ENCODE data around the gene RPGR.

Gene RPGR

DNA sequence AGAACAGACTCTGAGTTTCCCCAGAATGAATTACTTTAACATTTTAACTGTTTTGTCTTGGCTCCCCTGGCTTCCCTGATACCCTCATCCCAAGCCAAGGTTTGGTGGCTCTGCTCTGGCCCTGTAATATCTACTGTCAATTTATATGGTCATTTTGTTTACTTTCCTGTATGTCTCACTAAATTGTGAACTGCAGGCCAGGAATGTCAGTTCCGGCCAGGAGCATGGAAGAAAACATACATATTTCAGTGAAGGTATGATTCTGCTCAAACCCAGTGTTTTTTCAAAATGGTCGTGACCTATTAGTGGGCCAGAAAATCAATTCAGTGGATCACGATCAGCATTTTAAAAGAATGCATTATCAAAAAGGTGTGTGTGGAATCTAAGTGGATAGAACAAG is 1.2 kb downstream of the RPGR start:
- no peak for DNase-seq

DNA sequence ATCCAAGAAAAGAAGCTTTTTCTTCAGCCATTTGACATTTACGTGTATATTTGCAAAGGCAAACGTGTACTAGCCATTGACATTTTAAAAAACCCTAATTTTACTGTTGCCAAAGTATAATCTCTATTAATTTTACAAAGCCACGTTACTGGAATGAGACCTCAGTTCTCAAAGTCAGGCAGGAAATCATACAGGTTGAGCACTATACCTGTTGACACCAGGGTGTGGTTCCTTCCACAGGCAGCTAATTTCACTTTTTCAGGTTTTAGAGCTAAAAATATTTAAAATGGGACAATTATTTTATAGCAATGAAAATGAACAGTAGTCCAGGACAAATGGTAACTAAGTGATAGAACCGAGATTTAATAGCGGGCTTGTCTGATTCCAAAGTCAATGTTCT is 6.5 kb downstream of the RPGR start:
- no peak for DNase-seq

DNA sequence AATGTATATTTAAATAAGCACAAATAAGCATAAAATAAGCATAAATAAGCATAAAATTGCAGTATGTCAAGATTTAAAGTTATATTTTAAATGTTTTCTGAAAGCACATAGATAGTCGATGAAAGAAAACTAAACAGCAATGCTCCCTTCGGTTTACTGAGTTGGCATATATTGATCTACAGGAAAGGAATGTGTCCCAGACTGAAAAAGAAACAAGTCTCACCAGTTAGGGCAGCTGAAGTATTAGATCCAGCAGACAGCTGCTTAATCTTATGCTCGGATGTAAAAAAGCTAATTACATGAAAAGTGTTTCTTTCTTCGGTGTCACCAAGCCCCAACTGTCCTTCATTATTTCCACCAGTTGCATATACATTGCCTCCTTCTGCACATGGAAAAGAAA is 8.7 kb downstream of the RPGR start:
- no peak for DNase-seq

DNA sequence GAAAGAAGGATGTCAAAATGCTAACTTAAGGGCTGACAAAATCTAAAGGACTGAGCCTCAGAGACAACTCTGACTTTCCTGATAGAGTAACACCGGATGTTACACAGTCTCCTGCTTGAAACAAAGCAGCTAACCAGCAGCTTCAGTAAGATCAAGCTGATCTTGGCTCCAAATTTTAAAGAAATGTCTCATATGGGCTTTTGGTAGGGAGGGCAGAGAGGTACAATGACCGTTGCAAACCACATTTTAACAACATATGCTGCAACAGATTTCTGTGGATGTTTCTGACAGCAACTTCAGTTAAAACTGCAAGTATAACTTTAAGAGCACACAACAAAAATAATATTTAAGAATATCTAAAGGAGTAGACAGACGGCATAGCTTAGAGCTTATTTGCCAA is 9.1 kb downstream of the RPGR start:
- DNase-seq: no peak

DNA sequence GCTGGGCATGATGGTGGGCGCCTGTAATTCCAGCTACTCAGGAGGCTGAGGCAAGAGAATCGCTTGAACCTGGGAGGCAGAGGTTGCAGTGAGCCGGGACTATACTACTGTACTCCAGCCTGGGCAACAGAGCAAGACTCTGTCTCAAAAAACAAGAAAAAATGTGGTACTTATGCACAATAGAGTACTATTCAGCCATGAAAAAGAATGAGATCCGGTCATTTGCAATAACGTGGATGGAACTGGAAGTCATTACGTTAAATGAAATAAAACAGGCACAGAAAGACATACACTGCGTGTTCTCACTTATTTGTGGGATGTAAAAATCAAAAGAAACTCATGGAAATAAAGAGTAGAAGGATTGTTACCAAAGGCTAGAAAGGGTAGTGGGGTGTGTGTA is 12.1 kb downstream of the RPGR start:
- DNase-seq: no peak

DNA sequence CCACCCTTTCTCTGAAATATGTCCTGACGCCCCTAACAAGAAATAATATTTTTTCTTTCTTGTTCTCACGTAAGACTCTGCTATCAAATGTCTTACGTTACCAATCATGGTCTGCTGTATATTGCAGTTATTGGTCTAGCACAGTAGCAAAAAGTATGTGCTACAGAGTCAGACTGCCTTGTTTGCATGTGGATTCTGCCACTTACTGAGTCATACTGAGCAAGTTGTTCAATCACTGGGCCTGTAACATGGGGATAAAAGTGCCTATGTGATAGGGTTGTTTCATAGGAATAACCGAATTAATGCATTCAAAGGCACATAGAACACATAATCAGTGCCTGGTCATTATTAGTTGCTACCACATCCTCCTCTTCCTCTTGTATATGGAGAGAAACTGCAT is 14.1 kb downstream of the RPGR start:
- DNase-seq: no peak

DNA sequence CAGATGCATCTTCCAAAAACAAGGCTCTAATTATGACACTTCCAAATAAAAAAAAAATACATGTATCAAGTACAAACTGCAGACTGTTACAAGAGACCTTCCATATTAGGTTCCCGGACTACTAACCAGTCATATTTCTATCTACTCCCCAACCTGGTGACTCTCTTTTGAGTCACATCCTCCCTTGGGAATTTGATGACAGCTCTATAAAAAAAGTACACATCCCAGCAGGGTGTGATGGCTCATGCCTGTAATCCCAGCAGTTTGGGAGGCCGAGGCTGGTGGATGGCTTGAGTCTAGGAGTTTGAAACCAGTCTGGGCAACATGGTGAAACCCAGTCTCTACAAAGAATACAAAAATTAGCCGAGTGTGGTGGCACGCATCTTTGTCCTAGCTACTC is 14.9 kb downstream of the RPGR start:
- no peak for DNase-seq

DNA sequence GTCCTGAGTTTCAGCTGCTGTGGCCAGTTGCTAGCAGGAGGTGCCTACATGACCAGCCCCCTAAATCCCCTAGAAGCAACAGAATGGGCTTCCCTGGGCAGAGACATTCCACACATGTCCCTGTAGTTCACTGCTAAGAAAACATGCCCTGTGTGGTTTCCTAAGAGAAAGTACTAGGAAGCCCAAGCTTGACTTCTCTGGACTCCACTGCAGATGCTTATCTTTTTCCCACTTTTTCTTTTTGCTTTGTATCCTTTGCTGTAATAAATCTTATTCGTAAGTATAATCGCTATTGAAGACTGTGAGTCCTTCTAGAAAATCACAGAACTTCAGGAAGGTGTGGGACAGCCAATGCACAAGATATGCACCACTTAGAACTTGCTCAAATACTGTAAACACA is 15.6 kb downstream of the RPGR start:
- no peak for DNase-seq

DNA sequence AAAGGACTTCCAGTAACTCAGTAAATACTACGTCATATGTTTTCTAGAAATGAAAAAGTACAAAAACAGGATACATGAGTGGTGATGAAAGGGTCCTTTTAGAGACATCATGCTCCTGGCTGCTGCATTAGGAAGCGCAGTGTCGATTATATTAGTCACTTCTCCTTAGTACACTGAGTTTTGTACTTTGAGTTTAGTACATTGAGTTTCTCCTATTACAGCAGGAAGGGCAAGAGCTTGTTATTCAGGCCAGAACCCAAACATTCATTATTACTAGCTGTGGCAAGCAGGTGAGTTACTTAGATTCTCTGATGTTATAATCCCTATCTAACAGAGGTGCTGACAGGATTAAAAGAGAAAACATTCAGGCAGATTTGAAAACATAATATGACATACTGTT is 21.3 kb downstream of the RPGR start:
- DNase-seq: no peak

DNA sequence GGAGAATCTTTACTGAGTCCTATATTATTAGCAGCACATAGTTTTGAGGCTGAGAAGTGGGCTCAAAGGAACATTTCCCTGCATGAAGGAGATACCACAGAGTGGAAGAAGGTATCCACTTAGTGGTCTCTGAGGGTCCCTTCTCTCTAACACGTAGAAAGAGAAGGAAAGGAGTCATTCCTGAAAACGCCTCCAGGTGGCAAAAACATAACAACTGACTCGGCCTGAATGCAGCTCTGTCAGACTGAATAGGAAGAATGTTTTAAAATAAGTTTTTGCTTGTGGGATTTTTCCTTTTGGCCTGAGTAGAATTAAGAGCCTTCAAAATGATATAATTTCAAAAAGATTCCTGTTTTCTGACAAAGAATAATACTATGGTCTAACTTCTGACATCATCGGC is 23.3 kb downstream of the RPGR start:
- no peak for DNase-seq

DNA sequence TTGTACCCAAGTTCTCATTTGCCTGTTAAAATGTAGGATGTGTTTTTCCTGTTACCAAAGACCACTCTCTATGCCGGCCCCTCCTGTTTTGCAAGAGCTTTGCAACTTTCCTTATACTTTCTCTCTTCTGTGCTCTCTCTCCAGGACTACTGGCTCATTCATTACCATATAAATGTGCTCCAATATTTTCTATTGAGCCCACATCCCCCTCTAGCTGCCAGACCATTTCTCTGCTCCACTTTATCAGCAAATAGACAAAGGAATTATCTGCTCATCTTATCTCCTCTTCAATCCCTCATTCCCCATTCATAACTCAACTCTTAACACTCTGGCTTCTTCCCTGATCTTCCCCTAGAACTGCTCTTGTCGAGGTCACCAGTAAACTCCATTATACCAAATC is 33.6 kb downstream of the RPGR start:
- no peak for DNase-seq

DNA sequence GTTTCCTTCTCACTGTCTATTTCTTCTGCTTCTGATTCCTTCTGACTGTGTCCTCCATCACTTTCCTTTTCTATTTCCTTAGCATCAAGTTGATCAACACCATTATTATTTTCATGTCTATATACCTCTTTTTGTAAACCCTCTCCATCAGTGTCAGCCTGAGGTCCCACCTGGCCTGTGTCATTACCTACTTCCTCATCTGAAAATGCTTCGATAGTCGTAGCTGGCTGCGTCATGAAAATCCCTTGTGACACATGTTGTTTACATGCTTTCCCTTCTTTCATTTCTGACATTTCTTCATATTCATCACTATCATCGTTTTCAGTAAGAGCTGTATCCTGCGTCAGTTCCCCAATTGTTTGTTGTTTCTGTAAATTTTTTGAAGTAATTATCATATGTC is 39.6 kb downstream of the RPGR start:
- no peak for DNase-seq

DNA sequence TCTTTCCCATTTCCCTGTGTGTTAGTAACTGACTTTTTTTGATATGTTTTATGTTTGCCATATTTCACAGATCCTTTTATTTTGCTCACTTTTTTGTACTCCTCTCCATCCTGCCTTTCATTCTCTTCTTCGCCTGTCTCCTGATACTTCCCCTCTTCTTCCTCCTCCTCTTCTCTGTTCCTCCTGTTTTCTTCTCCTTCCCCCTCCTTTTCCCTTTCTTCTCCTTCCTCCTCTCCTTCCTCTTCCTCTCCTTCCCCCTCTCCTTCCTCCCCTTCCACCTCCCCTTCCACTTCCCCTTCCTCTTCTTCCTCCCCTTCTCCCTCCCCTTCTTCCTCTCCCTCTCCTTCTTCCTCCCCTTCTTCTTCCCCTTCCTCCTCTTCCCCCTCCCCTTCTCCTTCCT is 41.7 kb downstream of the RPGR start:
- DNase-seq: no peak

DNA sequence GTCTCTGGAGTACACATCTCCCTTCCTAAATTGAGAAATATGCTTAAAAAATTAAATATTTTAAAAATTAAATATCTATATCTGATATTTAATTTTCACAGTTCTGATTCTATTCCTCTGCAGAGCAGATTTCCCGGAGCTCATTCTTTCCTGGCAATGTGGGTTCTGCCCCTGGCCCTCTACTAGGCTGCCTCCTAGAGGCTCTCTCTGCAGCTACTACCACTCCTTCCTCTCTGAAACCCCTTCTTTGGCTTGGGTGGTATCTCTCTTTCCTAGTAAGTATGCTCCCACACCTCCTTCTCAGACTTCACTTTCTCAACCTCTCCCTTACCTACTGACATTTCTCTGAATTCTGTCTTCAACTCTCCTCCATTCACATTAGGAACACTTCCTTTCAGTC is 45.3 kb downstream of the RPGR start:
- DNase-seq: no peak

DNA sequence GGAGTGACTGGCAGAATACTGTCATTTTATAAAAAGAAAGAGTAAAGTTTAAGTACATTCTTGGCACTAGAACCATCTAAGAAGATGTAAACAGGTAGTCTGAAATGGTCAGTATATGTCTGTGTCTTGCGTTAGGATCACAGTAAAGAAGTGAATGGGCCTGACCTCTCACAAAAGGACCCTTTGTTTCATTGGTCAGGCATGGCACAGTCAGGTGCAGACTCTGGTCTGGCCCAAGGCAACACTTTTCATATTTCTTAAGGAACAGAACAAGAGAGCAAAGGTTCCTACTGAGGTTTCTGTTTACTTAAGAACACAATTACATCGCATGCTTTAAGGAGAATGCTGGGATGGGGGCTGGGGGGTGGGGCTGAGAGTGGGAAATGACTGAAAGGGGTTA is 48.1 kb downstream of the RPGR start:
- DNase-seq: no peak

DNA sequence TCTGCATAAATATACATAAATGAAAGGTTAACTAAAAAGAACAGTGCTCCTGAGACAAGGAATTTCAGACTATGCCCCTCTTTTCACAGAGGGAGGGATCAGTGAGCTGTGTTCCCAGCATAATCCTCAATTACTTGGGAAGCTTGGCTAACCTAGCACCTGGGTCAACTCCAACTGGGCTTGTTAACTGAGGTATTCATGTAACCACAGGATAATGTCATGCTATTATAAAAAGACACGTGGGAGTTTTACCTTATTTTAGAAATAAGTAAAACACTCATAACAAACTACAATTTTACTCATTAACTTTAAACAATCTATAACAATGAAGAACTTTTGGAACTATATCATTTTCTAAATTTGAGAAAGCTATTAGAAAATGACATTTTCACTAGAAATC is 48.6 kb downstream of the RPGR start:
- DNase-seq: no peak

DNA sequence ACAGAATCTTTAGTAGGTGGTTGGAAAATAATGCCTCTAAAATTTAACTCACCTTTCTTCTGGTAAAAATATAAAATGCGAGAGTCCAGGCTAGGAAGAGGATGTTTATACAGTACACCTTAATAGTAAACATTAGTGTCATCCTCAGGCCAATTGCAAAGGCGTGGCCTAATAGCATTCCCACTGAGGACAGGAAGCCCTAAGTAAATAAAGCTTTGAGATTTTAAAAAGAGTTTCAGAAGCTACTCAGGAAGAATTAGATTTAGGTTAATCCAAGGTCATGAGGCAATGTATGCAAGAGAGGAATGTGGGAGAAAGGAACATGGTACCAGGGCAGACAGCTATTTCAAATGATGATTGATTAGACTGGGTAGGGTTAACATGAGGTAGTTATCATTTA is 49.5 kb downstream of the RPGR start:
- no peak for DNase-seq

DNA sequence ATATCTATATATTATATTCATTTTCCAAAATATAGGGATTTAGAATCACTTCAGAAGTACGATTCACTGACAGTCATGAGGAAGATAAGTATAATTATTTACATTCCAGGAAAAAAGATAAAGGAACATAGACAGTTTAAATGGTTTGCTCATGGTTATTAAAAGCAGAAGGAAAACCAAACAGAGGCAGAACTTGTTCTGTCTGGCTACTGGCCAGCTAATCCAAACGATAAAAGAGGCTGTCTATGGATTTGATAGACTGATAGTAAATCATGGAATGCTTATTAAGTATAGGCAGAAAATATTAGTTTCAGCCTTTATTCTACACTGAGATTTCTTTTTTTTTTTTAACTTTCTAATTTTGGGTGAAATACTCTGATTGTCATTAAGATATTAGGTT is 50.2 kb downstream of the RPGR start:
- no peak for DNase-seq

DNA sequence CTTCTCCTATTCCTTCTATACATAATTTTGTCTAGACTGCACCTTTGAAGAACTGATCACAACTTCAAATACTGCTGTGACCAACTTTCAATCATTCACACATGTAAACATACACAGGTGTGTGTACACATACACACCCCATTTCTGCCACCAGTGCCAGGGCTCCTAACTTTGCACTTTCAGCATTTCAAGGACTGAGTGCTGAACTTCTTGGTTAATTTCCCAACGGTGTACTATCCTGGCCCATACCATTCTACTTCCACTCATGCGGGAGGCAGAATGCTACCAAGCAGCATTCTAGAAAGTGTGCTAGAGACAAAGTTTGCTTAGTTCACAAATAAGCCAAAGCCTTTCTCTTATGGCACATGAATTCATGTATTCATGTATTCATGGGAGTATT is 51.2 kb downstream of the RPGR start:
- DNase-seq: no peak

DNA sequence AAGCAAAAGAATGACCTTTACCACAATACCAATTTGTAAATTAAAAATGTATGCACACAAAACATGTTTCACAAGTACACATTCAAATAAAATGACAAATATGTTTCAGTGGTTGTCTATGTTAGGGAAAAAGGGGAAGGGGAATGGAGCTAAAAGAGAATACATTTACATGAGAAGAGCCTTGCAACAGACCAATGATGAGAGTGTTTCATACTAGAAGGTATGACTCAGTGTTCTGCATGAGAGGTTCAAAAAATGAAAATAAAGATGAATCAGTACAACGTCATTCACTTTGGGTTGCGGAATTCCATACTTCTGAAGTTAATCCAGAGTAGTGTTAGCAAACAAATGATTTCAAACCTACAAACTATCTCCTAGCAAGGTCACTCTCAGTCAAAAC is 51.7 kb downstream of the RPGR start:
- DNase-seq: no peak

DNA sequence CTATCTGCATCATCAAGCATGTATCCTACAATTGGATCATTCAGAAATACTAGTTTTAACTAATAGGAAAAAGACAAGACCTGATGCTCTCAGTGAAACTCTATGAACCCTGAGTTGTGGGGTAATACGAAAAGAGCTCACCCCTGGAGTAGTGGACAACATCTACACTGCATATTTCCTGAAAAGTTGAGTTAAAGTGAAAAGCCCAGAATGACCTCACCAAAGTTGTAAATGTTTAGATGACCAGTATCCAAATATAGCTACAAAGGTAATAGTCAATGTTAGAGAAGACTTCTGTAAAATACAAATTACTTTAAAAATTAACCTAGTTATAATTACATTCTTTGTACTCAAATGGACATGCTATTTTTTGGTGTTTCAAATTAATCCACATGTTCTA is 53.9 kb downstream of the RPGR start:
- DNase-seq: no peak

DNA sequence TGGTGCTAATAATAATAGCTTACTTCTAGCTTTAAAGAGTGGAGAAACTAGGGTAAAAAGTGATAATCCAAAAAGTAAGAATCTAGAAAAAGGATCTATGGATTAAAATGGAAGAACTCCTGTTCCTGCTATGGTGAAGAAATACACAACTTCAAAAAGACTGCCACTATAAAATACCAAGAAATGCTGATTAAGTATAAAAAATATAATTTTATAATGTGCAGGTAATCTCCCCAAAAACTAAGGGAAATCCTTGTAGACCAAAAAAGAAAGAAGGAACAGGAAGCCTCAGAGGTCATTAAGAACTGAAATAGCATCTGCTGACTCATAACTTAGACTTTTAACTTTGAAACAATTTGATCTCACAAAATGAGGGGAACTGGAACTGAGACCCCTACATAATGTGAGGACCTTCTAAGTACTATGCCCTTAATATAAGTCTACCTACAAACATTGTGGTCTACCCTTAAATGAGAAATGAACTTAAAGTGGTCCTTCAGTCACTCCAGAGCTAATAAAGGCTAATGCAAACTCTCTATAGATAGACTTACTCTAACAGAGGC is 56.1 kb downstream of the RPGR start:
- no peak for DNase-seq

DNA sequence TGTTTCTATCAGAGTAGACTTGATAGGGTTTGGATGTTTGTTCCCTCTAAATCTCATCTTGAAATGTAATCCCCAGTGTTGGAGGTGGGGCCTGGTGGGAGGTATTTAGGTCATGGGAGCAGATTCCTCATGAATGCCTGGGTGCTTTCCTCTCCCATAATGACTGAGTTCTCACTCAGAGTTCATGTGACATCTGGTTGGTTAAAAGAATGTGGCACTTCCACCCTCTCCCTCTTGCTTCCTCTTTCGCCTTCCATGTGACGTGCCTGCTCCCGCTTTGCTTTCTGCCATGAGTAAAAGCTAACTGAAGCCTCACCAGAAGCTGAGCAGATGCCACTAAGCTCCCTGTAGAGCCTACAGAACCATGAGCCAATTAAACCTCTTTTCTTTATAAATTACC is 59.3 kb downstream of the RPGR start:
- no peak for DNase-seq

DNA sequence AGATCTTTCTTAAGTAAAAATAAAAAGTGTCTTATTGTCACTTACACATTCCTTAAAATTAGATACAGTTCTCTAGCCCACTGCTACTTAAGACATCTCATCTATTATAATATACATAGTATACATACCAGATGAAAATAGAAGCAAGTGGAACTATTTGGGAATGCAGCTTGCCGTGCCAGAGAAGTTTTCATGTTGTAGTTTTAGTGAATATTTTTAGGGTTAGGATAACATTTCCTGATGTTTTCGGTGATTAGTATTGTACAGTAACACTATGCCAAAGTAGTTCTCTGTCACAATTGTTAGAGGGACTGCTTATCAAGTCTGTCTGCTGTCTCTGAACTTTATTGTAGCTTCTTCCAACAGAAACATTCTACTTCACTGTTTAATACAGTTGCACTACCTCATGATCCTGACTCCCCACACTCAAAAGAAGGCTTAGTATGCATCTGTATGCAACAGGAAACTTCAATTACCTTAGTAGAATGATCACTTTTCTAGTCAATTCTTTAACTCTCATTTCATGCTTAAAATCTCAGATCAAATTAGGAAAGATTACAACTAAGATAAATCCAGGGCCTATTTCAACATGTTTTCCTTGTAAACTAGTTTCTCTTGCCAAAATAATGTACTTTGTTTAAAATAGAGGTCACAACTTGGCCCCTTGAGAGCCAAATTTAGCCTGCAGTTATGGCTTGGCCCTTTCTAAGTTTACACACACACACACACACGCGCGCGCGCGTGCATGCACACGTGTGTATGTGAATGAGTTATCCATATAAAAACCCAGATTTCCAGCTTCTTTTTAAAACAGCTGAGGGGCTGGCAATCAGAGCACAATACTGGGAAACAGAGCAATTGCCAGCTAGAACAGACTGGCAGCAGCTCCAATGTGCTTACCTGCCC is 64.3 kb downstream of the RPGR start:
- no peak for DNase-seq

DNA sequence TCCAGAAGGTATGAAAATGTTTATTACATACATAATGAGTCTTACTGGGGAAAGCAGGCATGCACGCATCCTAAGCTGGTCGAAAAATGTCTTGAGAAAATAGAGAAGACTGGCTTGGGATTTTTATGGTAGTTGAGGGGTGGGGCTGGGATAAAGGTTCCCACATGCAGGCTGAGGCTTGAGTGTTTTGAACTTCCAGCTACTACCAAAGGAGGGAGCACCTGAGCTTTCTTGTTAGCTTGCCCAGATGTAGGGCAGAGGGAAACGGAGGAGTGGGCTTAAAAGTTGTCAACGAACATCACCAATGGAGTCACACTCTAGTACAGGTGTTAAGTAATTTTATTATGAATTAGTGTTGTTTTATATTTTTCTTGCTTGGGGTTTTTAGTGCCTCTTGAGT is 67.1 kb downstream of the RPGR start:
- DNase-seq: no peak

Data from NCI-H446 treated with DMSO at 0.1 percent for 48 hours (cell line).